ENCODE results near the gene ZFP36. TPM values are rescaled to one million over a fixed set of nuclear protein-coding genes. Genes with fewer than 3 reads are reported as not detected.
"Not testable (repeated sequence)": the region's sequence is repeated elsewhere in the genome, so short reads cannot be mapped to it uniquely, and the experiment has no call there.

The ZFP36 gene, protein sequence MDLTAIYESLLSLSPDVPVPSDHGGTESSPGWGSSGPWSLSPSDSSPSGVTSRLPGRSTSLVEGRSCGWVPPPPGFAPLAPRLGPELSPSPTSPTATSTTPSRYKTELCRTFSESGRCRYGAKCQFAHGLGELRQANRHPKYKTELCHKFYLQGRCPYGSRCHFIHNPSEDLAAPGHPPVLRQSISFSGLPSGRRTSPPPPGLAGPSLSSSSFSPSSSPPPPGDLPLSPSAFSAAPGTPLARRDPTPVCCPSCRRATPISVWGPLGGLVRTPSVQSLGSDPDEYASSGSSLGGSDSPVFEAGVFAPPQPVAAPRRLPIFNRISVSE
- total RNA-seq = 74.0 and 79.7 TPM in 2 replicates

DNA sequence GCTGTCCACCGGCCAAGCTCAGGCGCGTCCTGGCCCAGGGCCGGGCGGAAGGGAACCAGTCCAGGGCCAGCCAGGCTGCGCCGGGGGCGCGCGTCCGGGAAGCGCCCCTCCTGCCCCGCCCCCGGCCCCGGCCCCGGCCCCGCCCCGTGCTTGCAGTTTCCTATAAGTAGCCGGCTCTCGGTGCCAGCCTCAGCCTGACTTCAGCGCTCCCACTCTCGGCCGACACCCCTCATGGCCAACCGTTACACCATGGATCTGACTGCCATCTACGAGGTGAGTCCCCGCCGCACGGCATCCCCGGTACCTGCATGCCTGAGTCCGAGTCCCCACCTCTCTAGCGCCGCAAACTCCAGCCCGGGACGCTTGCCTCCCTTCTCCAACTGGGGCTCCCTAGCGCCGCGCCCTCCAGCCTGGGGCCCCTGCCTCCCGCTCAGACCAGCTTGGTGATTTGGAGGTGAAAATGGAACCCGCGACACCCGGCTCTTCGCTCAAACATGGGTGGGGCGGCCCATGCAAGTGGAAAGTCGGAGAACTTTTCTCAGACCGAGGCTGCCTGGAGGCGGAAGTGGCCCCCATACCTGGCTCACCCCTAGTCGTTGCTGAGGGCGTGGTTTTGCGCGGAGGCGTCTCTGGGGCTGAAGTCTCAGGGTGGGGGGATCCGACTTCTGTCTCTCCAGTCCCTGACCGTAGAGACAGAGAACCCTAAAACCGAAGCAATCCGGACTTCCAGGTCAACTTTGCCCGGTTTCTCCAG, at the start of gene ZFP36:
Gene ZFP36 (plus strand): TSS at position 192 of the 754 bp plus-strand sequence. CDS start 58 bp downstream, at position 250.
- intact Hi-C loops (cut with micrococcal nuclease) = no loop called here

GRCh38 chr19:39359026-39359425, 47.6 kb upstream of the ZFP36 start:
- intact Hi-C loops (cut with micrococcal nuclease) = no loop called here

- intact Hi-C loops (cut with micrococcal nuclease) = no loop called here
Observed at GRCh38 chr19:39360599-39360998, 46.0 kb upstream of the ZFP36 start.

DNA sequence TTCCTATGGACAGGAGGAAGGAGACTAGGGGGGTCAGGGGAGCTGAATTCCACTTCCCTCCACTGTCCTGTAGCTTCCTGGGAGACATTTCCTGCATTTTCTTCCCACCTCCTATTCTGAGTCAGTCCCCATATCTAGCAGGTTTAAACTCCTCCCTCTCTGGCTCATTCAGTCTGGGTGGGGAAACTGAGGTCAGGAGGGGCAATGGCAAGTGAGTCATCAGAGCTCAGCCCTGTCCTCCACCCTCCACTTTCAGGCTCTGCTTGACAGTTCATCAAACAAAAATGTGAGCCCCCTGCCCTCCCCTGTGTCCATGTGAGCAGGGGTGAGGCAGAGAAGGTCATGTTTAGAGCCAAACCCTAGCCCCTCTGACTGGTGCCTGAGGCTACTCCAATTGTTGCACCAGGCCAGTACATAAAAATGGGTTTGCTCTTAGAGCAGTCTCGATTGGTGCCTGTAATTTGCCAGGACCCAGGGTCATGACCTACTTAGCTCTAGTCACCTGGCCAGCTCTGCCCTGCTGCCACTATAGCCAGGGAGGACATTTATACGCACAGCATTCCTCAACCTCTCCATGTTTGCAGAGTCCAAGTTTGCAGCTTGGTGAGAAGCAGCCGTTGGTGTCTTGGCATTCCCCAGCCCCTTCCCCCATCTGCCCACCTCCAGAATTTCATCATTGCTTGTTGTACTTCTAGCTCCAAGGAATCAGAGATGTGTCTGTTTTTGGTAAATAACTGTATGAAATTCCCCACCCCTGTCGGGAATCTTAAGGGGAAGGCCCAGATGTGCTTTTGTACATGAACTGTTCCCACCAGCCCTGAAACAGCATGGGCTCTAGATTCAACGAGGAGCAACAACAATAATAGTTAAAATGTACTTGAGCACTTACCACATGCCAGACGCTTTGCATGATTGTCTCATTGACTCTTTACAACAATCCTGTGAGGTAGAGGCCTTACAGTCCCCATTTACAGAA, 43.7 kb upstream of the ZFP36 start:
- intact Hi-C loops (cut with micrococcal nuclease) = no loop called here

DNA sequence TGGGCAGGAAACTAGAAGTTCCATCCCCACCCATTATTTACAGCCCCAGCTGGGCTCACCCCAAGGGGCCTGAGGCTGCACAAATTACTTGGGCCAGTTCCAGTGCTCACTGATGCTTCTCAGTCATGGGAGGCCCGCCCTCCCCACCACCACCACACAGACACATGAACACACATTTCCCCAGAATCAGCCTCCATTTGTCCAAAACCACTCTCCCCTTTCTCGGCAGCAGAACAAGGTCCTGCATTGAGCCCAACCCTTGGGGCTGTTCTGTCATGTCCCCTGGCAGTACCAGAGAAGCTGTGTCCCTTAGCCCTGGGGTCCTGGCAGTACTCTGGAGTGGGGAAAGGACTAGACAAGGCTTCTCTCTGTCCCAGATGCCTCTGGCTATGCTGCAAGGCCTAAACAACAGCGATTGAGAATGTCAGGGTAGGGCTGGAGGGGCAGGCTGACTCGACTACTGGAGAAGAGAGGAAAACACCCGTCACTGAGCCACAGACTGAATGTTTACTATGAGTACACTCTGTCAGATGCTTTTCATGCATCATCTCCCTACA, 42.7 kb upstream of the ZFP36 start:
- intact Hi-C loops (cut with micrococcal nuclease) = no loop called here

DNA sequence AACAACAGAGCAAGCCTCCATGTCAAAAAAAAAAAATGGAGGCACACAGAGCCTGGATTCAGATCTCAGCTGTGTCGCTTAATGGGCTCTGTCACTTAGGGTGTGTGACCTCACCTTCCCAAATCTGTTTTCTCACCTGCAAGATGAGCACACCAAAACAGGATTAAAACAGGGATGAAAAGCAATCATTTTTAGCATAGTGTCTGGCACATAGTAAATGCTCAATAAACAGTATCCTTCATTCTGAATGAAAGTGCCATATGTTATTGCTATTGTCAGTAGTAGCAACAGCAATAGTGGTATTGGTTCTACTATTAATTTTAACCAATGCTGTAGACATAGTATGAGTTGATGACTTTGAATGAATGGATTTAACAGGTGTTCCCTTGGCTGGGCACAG, 41.1 kb upstream of the ZFP36 start:
- intact Hi-C loops (cut with micrococcal nuclease) = no loop called here

GRCh38 chr19:39369200-39369599, 37.4 kb upstream of the ZFP36 start:
- intact Hi-C loops (cut with micrococcal nuclease) = no loop called here

GRCh38 chr19:39370735-39371134, 35.9 kb upstream of the ZFP36 start:
- intact Hi-C loops (cut with micrococcal nuclease) = no loop called here

GRCh38 chr19:39372047-39372802, 34.4 kb upstream of the ZFP36 start:
- intact Hi-C loops (cut with micrococcal nuclease) = no loop called here

DNA sequence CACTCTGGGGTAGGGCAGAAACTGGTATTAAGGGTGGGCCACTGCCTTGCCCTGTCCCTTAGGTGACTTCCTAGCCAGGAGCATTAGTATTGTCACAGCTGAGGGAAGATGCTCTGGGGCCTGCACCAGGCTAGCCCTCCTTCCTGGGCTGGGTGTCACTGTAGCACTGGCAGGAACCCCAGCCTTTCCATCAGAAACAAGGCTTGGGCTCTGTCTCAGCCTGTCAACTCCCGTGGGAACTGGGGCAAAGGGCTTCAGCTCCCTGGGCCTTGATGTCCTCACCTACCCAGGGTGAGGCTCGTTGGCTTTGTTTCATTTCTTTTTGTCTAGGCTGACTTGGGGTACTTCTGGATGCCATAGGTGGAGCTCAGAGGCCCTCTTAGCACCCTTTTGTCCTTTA, 33.7 kb upstream of the ZFP36 start:
- intact Hi-C loops (cut with micrococcal nuclease) = no loop called here

DNA sequence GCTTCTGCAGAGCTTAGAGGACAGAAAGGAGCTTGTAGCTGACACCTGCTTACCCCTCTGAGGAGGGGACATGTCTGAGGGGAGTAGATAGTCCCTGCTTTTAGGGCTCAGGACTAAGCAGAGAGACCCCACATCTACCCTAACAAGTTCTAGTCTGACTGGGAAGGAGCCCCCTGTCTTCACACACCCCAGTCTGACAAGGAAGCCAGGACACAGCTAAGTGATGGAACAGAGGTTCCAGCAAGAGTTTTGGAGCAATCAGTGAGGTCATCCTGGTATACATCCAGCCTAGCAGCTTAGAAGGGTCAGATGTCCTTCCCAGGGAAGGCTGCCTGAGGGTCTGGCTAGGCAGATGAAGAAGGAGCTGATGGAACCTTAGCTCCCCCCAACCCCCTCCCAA, 30.7 kb upstream of the ZFP36 start:
- intact Hi-C loops (cut with micrococcal nuclease) = no loop called here

DNA sequence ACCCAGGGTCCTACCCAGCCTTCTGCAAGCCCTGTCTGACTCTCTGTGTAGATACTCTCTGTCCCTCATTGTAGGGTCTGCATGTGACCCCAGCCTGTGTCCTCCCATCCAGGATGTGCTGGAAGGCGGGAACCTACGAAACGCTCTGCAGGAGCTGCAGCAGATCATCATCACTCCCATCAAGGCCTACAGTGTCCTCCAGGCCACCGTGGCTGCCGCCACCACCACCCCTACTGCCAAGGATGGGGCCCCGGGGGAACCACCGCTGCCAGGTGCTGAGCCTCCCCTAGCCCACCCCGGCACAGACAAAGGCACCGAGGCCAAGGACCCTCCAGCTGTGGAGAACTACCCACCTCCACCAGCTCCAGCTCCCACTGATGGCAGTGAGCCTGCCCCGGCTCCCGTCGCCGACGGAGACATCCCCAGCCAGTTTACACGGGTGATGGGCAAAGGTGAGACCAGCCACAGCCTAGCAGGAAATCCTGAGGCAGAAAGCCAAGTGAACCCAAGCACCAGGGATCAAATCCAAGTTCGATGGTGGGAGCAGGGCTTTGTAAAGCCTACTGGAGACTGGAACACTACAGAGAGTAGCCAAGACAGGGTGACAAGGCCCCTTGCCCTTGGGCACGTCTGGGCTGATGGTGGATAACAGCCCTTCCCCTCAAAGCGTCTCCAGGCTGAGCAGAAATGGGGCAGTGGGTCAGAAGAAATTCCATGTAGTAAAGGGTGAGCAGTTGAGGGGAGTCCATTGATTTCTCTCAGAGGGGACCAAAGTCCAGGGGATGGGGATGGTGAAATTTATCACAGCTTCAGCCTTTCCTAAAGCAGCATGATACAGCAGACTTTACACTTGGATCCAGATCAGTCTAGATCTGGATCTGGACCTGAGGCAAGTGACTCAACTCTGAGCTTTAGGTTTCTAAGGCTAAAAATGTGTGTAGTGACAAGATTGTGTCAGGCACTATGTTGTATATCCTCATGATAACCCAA, 29.0 kb upstream of the ZFP36 start:
- intact Hi-C loops (cut with micrococcal nuclease) = no loop called here

DNA sequence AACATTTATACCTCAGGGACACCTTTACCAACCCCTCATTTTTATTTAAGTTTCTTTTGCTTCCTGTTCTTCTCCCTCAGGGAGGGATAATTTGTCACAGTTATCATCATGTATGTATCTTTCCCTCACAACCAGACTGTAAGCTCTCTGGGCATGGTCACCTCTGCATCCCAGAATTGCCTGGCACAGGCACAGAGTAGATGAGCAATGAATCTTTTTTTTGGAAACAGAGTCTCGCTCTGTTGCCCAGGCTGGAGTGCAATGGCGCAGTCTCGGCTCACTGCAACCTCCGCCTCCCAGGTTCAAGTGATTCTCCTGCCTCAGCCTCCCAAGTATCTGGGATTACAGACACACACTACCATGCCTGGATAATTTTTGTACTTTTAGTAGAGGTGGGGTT, 27.3 kb upstream of the ZFP36 start:
- intact Hi-C loops (cut with micrococcal nuclease) = not testable (repeated sequence)

DNA sequence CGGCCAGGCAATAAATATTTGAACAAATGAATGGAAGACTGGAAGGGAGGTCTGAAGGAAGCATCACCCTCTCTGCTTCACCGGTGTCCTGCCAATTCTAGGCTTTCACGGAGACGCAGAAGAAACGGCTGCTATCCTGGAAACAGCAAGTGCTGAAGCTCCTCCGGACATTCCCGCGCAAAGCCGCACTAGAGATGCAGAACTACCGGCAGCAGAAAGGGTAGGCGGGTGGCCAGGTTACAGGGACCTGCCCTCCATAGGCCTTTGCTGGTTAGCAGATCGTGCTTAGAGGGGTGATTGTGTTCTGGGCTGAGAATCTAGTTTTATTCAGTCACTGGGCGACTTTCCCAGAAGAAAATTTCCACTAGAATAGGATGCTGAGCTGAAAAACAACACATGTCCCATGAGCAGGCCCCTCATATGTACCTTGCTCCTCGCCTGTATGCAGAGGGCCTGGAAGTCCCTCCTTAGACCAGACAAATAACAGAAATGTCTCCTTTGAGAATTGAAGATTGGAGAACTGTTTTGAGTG, 26.7 kb upstream of the ZFP36 start:
- intact Hi-C loops (cut with micrococcal nuclease) = no loop called here

GRCh38 chr19:39380521-39381502, 25.8 kb upstream of the ZFP36 start:
- intact Hi-C loops (cut with micrococcal nuclease) = no loop called here

DNA sequence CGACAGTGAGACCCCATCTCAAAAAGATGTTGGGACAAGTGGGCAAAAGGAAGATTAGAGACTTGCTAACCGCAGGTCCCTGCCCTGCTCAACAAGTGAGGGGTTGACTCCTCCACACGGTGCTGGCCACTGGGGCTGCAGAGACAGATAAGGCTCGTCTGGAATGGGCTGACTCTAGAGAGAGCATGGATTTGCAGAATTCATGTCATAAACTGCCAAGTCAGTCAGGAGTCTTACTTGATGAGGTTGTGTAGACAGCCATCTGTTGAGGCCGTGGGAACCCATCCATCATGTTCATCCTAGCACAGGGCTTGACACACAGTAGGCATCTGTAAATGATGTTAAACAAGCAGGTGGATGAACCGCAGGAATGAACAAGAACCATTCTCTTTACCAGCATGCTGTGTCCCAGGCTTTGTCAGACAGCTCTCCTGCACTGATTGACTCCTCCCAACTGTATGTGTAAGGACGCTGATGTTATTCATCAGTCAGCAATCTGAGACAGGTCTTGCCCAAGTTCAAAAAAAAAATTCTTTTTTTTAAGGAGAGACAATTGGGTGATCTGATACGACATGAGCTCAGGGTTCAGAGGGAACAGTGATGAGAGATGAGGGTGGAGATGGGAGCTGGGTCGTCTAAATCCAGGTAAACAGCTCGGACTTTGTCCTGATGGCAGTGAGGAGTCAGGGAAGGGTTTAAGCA, 24.6 kb upstream of the ZFP36 start:
- intact Hi-C loops (cut with micrococcal nuclease) = no loop called here

All from T-helper 2 cell treated with Interferon-gamma antibody and Interleukin-4, amounts not matched to agents 100 ng/mL and 5 ng/mL, for 36 hours (primary cell).